ENCODE results near the gene CASZ1.

GRCh38 chr1:10682108-10682445 is 114.4 kb downstream of the CASZ1 start:
- TF ChIP-seq POLR2AphosphoS5 (IDR thresholded peaks at IDR 0.05) (no peak), POLR2A (IDR thresholded peaks at IDR 0.05) (no peak)
